Neural cell (in vitro differentiated cells): ENCODE results near the gene MOCS2. TPM values are rescaled to one million over a fixed set of nuclear protein-coding genes. Genes with fewer than 3 reads are reported as not detected.

ENCODE experiments used
- H2AFZ ChIP-seq: fragments of 200-600, 300-800 bp; sonication (generic), shearing (Covaris generic); 2 replicates; pipeline ENCODE4 v1.6.0; 2014; ENCODE audit warnings: low read depth, mild to moderate bottlenecking, antibody characterized with exemption, low read length, moderate library complexity
- H3F3A ChIP-seq: fragments of 200-600 bp; shearing (Covaris generic); 2 replicates; pipeline ENCODE4 v1.6.1; 2016; ENCODE audit warnings: mild to moderate bottlenecking, moderate library complexity, mixed read lengths, antibody characterized with exemption, low read length; ENCODE audit not compliant: insufficient read depth, poor library complexity, severe bottlenecking
- H3K27ac ChIP-seq: fragments of 200-600, 300-800 bp; sonication (generic), shearing (Covaris generic); 2 replicates; pipeline ENCODE4 v1.5.1; 2014; ENCODE audit warnings: mild to moderate bottlenecking, low read length, moderate library complexity
- H3K27me3 ChIP-seq: fragments of 300-800, 200-600 bp; sonication (generic), shearing (Covaris generic); 2 replicates; pipeline ENCODE4 v1.6.0; 2014; ENCODE audit warnings: mild to moderate bottlenecking, low read depth, low read length, moderate library complexity; ENCODE audit not compliant: insufficient read depth
- H3K36me3 ChIP-seq: fragments of 300-800, 200-600 bp; sonication (generic), shearing (Covaris generic); 2 replicates; pipeline ENCODE4 v1.5.1; 2014; ENCODE audit warnings: mild to moderate bottlenecking, antibody characterized with exemption, low read length, moderate library complexity; ENCODE audit not compliant: insufficient read depth
- H3K4me2 ChIP-seq: fragments of 300-800, 200-600 bp; sonication (generic), shearing (Covaris generic); 2 replicates; pipeline ENCODE4 v1.6.0; 2014; ENCODE audit warnings: mild to moderate bottlenecking, low read length
- H3K4me3 ChIP-seq: fragments of 300-800, 200-600 bp; sonication (generic), shearing (Covaris generic); 2 replicates; pipeline ENCODE4 v1.5.1; 2014; ENCODE audit warnings: mild to moderate bottlenecking, low read length, moderate library complexity
- H3K79me2 ChIP-seq: fragments of 200-600 bp; shearing (Covaris generic); replicated peaks from 2 replicates; pipeline ENCODE4 v1.6.0; 2014; ENCODE audit warnings: mild to moderate bottlenecking, low read length, moderate library complexity; ENCODE audit not compliant: insufficient read depth
- H3K9ac ChIP-seq: fragments of 300-800, 200-600 bp; sonication (generic), shearing (Covaris generic); 2 replicates; pipeline ENCODE4 v1.6.1; 2016; ENCODE audit warnings: mild to moderate bottlenecking, low read length, mixed read lengths
- H3K9me2 ChIP-seq: fragments of 200-600 bp; shearing (Covaris generic); 2 replicates; pipeline ENCODE4 v1.6.1; 2016; ENCODE audit warnings: mild to moderate bottlenecking, low read length, mixed read lengths; ENCODE audit not compliant: insufficient read depth
- H3K9me3 ChIP-seq: fragments of 200-600, 300-800 bp; sonication (generic), shearing (Covaris generic); 2 replicates; pipeline ENCODE4 v1.6.1; 2016; ENCODE audit warnings: mild to moderate bottlenecking, mixed run types, low read length, moderate library complexity, mixed read lengths
- H4K20me1 ChIP-seq: fragments of 200-600 bp; shearing (Covaris generic); 2 replicates; pipeline ENCODE4 v1.6.1; 2016; ENCODE audit warnings: mild to moderate bottlenecking, mixed run types; ENCODE audit not compliant: insufficient read depth
- EP300 ChIP-seq: fragments of 450-650 bp; conservative IDR thresholded peaks from 2 replicates; pipeline ENCODE4 v1.6.1; 2014; ENCODE audit warnings: antibody characterized with exemption, mild to moderate bottlenecking, moderate library complexity; ENCODE audit not compliant: poor library complexity, severe bottlenecking
- EZH2 ChIP-seq: fragments of 200-600, 300-800 bp; shearing (Covaris generic), sonication (generic); IDR thresholded peaks from 2 replicates; pipeline ENCODE4 v1.6.1; 2014; ENCODE audit warnings: antibody characterized with exemption, low read length, borderline replicate concordance, mild to moderate bottlenecking; ENCODE audit not compliant: insufficient read depth, poor library complexity, severe bottlenecking
- MXI1 ChIP-seq: fragments of 450-650 bp; conservative IDR thresholded peaks from 2 replicates; pipeline ENCODE4 v1.6.1; 2014; ENCODE audit warnings: antibody characterized with exemption, mild to moderate bottlenecking; ENCODE audit not compliant: poor library complexity, severe bottlenecking
- POLR2AphosphoS5 ChIP-seq: IDR thresholded peaks from 2 replicates; pipeline ENCODE4 v1.6.1; 2012
- RAD21 ChIP-seq: fragments of 450-650 bp; conservative IDR thresholded peaks from 2 replicates; pipeline ENCODE4 v1.6.1; 2014; ENCODE audit warnings: antibody characterized with exemption, mild to moderate bottlenecking, moderate library complexity
- SMC3 ChIP-seq: fragments of 450-650 bp; conservative IDR thresholded peaks from 2 replicates; pipeline ENCODE4 v1.6.1; 2014; ENCODE audit warnings: antibody characterized with exemption, mild to moderate bottlenecking, moderate library complexity; ENCODE audit not compliant: poor library complexity
- TAF1 ChIP-seq: IDR thresholded peaks from 2 replicates; pipeline ENCODE4 v1.6.1; 2012; ENCODE audit warnings: low read depth
- polyA plus RNA-seq: library from polyadenylated mRNA; depleted of rRNA; stranded (reverse); fragments of >200 nt; gene quantifications from 2 replicates; pipeline ENCODE4 v1.2.3, GENCODE V29; 2014
- TF ChIP-seq, protein P1 (sequence below): fragments of 450-650 bp; IDR thresholded peaks from 2 replicates; pipeline ENCODE4 v1.5.1; 2014; ENCODE audit warnings: antibody characterized with exemption, mild to moderate bottlenecking, moderate library complexity; ENCODE audit not compliant: poor library complexity, severe bottlenecking
- TF ChIP-seq, protein P2 (sequence below): IDR thresholded peaks from 2 replicates; pipeline ENCODE4 v1.6.1; 2012; ENCODE audit warnings: borderline replicate concordance

Gene MOCS2
- polyA plus RNA-seq, 1 donor from 2014 or later = 71.0 TPM

DNA sequence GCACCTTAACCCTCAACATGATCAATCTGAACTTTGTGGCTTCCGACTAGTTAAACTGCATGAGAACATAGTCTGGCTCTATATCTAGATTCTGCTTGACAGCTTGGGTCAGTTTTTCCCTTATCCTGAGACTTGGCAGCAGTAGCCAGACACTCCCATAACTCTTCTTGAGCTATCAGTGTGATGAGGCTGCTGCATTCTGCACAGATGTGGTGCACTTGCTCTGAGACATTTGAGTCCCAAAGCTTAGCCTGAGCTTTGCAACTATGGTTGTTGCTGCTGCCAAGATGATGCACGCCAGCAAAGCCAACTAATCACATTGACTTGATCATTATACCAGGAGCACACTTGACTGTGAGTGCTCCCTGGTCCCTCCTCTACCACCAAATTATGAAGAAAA is 36.2 kb downstream of the MOCS2 start:
- Histone ChIP-seq H3K27me3 (no peaks in the 10 kb centered on the region), H3F3A (no peaks in the 10 kb centered on the region), H2AFZ (no peak overlapping the region), H3K27ac (no peak overlapping the region), H3K4me3 (no peak overlapping the region), H3K9me3 (no peaks in the 10 kb centered on the region), H3K9me2 (no peaks in the 10 kb centered on the region), H4K20me1 (no peaks in the 10 kb centered on the region), H3K4me2 (no peak overlapping the region), H3K9ac (no peak overlapping the region), H3K36me3 (no peaks in the 10 kb centered on the region), H3K79me2 (no peaks in the 10 kb centered on the region)
- TF ChIP-seq, protein P1, sequence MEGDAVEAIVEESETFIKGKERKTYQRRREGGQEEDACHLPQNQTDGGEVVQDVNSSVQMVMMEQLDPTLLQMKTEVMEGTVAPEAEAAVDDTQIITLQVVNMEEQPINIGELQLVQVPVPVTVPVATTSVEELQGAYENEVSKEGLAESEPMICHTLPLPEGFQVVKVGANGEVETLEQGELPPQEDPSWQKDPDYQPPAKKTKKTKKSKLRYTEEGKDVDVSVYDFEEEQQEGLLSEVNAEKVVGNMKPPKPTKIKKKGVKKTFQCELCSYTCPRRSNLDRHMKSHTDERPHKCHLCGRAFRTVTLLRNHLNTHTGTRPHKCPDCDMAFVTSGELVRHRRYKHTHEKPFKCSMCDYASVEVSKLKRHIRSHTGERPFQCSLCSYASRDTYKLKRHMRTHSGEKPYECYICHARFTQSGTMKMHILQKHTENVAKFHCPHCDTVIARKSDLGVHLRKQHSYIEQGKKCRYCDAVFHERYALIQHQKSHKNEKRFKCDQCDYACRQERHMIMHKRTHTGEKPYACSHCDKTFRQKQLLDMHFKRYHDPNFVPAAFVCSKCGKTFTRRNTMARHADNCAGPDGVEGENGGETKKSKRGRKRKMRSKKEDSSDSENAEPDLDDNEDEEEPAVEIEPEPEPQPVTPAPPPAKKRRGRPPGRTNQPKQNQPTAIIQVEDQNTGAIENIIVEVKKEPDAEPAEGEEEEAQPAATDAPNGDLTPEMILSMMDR = no peak
- TF ChIP-seq SMC3 (no peak), RAD21 (no peak), TAF1 (no peak), POLR2AphosphoS5 (no peak), EZH2 (no peak), EP300 (no peak), MXI1 (no peak)
- TF ChIP-seq, protein P2, sequence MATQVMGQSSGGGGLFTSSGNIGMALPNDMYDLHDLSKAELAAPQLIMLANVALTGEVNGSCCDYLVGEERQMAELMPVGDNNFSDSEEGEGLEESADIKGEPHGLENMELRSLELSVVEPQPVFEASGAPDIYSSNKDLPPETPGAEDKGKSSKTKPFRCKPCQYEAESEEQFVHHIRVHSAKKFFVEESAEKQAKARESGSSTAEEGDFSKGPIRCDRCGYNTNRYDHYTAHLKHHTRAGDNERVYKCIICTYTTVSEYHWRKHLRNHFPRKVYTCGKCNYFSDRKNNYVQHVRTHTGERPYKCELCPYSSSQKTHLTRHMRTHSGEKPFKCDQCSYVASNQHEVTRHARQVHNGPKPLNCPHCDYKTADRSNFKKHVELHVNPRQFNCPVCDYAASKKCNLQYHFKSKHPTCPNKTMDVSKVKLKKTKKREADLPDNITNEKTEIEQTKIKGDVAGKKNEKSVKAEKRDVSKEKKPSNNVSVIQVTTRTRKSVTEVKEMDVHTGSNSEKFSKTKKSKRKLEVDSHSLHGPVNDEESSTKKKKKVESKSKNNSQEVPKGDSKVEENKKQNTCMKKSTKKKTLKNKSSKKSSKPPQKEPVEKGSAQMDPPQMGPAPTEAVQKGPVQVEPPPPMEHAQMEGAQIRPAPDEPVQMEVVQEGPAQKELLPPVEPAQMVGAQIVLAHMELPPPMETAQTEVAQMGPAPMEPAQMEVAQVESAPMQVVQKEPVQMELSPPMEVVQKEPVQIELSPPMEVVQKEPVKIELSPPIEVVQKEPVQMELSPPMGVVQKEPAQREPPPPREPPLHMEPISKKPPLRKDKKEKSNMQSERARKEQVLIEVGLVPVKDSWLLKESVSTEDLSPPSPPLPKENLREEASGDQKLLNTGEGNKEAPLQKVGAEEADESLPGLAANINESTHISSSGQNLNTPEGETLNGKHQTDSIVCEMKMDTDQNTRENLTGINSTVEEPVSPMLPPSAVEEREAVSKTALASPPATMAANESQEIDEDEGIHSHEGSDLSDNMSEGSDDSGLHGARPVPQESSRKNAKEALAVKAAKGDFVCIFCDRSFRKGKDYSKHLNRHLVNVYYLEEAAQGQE = no peak

DNA sequence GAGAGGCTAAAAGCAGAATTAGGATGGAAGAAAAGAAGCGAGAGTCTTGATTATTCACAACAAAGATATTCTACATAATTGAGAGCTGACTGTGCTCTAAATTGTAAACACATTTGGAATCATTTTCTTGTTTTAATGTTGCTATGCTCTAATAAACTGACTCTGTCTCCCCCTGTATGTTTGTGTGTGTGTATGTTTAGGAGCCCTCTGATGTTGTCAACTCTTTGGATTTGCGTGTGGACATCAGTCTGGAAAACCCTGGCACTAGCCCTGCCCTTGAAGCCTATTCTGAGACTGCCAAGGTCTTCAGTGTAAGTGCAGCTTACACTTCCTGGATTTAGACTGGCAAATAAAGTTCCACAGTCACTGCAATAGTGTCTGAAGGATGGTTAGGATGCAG is 37.8 kb downstream of the MOCS2 start:
- Histone ChIP-seq H3K4me2 (no peak overlapping the region), H3K9me2 (no peaks in the 10 kb centered on the region), H3K36me3 (no peaks in the 10 kb centered on the region), H3K9me3 (no peaks in the 10 kb centered on the region), H3K79me2 (no peaks in the 10 kb centered on the region), H4K20me1 (no peaks in the 10 kb centered on the region), H3K27ac (no peak overlapping the region), H2AFZ (no peak overlapping the region), H3F3A (no peaks in the 10 kb centered on the region), H3K9ac (no peak overlapping the region), H3K4me3 (no peak overlapping the region), H3K27me3 (no peaks in the 10 kb centered on the region)
- TF ChIP-seq SMC3 = no peak
- no peak for TF ChIP-seq POLR2AphosphoS5
- TF ChIP-seq, protein P1 = no peak
- TF ChIP-seq, protein P2 = no peak
- TF ChIP-seq RAD21 = no peak
- TF ChIP-seq MXI1 = no peak
- TF ChIP-seq EZH2 = no peak
- TF ChIP-seq TAF1 = no peak
- no peak for TF ChIP-seq EP300
